Activated CD4-positive, alpha-beta T cell treated with anti-CD3 and anti-CD28 coated beads, Interleukin-2, amount 10 ng/mL, durations not matched to agents 24 days and 14 days (primary cell): ENCODE results near the gene VWA8. TPM values are rescaled to one million over a fixed set of nuclear protein-coding genes. Genes with fewer than 3 reads are reported as not detected.

Experiments used
- DNase-seq: peaks from one replicate; pipeline ENCODE4 v3.0.0; 2022
- H3K27ac Mint-ChIP-seq: one replicate; pipeline ENCODE4 v1.8.0; 2022; ENCODE audit warnings: mild to moderate bottlenecking, mixed read lengths
- H3K27me3 Mint-ChIP-seq: one replicate; pipeline ENCODE4 v1.8.0; 2022; ENCODE audit warnings: mixed read lengths
- H3K36me3 Mint-ChIP-seq: one replicate; pipeline ENCODE4 v1.8.0; 2022; ENCODE audit warnings: low read depth, mild to moderate bottlenecking, mixed read lengths
- H3K4me1 Mint-ChIP-seq: one replicate; pipeline ENCODE4 v1.8.0; 2021; ENCODE audit warnings: mixed read lengths
- H3K4me3 Mint-ChIP-seq: one replicate; pipeline ENCODE4 v1.8.0; 2022; ENCODE audit warnings: mild to moderate bottlenecking, moderate library complexity, mixed read lengths
- H3K9me3 Mint-ChIP-seq: one replicate; pipeline ENCODE4 v1.8.0; 2021; ENCODE audit warnings: mixed read lengths
- intact Hi-C: fragments of 100-400 bp; cut with micrococcal nuclease; formaldehyde crosslinking; loops from one replicate; pipeline ENCODE4 v1.15.1; 2023
- total RNA-seq: library from RNA; stranded (reverse); gene quantifications from 2 replicates; pipeline ENCODE4 v1.2.3, GENCODE V29; 2022

VWA8 gene
- total RNA-seq, 1 donor from 2014 or later = 28.4 TPM

- Mint-ChIP-seq H3K27ac (no peak overlapping the region), H3K4me3 (no peak overlapping the region), H3K36me3 (peaks cover 32% of the 10 kb centered on the region), H3K4me1 (peaks cover 1% of the 10 kb centered on the region), H3K9me3 (no peaks in the 10 kb centered on the region), H3K27me3 (no peaks in the 10 kb centered on the region)
- DNase-seq = no peak
- intact Hi-C loops = no loop called here
Measured at GRCh38 chr13:41608111-41608838, 352.6 kb downstream of the VWA8 start.

DNA sequence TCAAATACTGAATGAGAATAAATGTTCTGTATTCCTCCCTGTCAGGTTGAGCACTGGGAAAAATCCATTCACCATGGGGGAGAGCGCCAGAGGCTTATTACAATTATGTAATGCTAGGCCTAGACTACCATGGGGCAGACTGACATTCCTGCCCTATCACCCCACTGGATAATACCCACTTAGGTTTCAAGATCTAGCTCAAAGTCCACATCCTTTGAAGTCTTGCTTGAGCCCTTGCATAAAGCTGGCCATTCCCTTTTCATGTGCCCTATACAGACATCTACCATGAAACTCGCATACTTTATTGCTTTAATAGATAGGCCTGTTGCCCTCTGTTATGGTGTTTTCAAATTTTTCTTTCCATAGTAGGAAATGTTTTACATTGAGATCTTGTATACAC lies 354.3 kb downstream of the VWA8 start:
- Mint-ChIP-seq H3K36me3 (peaks cover 34% of the 10 kb centered on the region), H3K4me3 (no peak overlapping the region), H3K4me1 (no peaks in the 10 kb centered on the region), H3K27ac (no peak overlapping the region), H3K27me3 (no peaks in the 10 kb centered on the region), H3K9me3 (no peaks in the 10 kb centered on the region)
- no peak for DNase-seq
- intact Hi-C loops = no loop called here

DNA sequence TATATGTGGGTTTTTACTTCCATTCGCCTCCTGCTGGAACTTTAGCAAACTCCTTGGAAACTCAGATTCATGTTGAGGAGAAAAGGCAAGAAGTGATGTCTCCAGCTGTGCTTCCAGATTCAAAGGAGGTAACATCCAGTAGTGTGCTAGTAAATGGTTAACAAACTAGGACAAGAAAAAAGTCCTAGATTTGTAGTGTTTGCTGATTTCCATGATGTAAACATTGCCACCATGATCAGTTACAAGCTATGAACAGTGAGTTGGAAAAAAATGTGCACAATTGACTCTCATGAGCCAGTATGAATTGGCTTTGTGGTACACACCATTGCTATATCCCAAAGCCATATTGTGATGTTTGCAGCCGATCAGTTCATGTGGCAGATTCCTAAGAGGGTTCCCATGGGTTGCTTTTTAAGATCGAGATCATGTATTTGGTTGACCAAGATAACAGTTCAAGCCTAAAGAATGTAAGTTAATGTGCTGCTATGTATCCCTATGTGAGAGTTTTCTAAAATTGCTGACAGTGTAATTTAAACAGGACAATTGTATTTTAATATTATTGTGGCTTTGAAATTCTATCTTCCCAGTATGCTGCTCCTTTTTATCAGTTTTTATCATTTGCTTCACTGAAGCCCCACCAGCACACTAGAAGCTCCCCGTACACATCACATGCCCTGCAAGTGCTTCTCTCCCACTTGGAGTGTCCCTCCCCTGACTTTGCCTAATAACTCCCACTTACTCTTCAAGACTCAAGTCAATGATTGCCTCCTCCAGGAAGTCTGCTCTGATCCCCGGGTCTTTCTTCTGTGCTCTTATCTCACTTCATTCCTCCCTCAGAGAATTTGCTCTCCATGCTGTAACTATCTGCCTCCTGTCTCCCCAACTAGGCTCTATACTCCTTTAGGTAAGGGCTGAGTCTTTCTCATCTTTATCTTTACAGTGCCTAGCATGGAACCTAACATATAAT lies 355.3 kb downstream of the VWA8 start:
- intact Hi-C loops = no loop called here
- Mint-ChIP-seq H3K27me3 (no peaks in the 10 kb centered on the region), H3K4me1 (no peaks in the 10 kb centered on the region), H3K4me3 (no peak overlapping the region), H3K9me3 (no peaks in the 10 kb centered on the region), H3K36me3 (peaks cover 38% of the 10 kb centered on the region), H3K27ac (no peak overlapping the region)
- DNase-seq = no peak

GRCh38 chr13:41603917-41604316 lies 357.0 kb downstream of the VWA8 start:
- no peaks in the 10 kb centered on the region for H3K4me1 Mint-ChIP-seq
- intact Hi-C loops = no loop called here
- no peak overlapping the region for H3K4me3 Mint-ChIP-seq
- H3K27me3 Mint-ChIP-seq = no peaks in the 10 kb centered on the region
- H3K36me3 Mint-ChIP-seq = peaks cover 38% of the 10 kb centered on the region
- DNase-seq = no peak
- H3K9me3 Mint-ChIP-seq = no peaks in the 10 kb centered on the region
- H3K27ac Mint-ChIP-seq = no peak overlapping the region

GRCh38 chr13:41601718-41602445 lies 359.0 kb downstream of the VWA8 start:
- H3K4me3 Mint-ChIP-seq = no peak overlapping the region
- no peaks in the 10 kb centered on the region for H3K9me3 Mint-ChIP-seq
- H3K4me1 Mint-ChIP-seq = peaks cover under 1% of the 10 kb centered on the region
- H3K27ac Mint-ChIP-seq = no peak overlapping the region
- intact Hi-C loops = no loop called here
- H3K36me3 Mint-ChIP-seq = peaks cover 35% of the 10 kb centered on the region
- DNase-seq = no peak
- no peaks in the 10 kb centered on the region for H3K27me3 Mint-ChIP-seq

DNA sequence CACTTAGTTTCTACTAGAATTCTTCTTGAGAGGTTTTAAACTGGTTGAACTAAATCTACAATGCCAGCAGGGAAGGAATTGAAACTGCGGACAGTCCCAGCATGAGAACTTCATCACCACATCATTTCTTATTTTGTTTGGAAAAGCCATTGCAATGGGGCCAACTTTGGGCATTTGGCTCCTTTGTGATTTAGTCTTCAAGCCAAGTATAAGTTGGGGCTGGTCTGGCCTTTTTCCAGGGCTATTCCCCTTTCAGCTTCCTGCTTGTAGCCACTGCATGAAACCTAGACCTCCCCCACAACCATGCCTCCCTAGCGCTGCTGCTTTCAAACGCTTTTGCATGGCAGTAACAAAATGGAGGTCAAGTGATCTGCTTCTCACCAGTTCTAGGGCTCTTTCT lies 361.3 kb downstream of the VWA8 start:
- intact Hi-C loops = no loop called here

GRCh38 chr13:41597348-41598041 lies 363.4 kb downstream of the VWA8 start:
- H3K27me3 Mint-ChIP-seq = no peaks in the 10 kb centered on the region
- H3K36me3 Mint-ChIP-seq = peaks cover 21% of the 10 kb centered on the region
- H3K4me3 Mint-ChIP-seq = no peak overlapping the region
- no peak overlapping the region for H3K27ac Mint-ChIP-seq
- intact Hi-C loops = no loop called here
- H3K9me3 Mint-ChIP-seq = peaks cover 5% of the 10 kb centered on the region
- peaks cover 5% of the 10 kb centered on the region for H3K4me1 Mint-ChIP-seq
- no peak for DNase-seq

More for the DNA sequence above, 361.3 kb downstream of the VWA8 start:
- no peaks in the 10 kb centered on the region for H3K9me3 Mint-ChIP-seq
- no peak for DNase-seq
- H3K4me3 Mint-ChIP-seq = no peak overlapping the region
- H3K4me1 Mint-ChIP-seq = peaks cover 5% of the 10 kb centered on the region
- H3K27me3 Mint-ChIP-seq = no peaks in the 10 kb centered on the region
- peaks cover 23% of the 10 kb centered on the region for H3K36me3 Mint-ChIP-seq
- H3K27ac Mint-ChIP-seq = no peak overlapping the region

- peaks cover 5% of the 10 kb centered on the region for H3K4me1 Mint-ChIP-seq
- H3K27ac Mint-ChIP-seq = no peak overlapping the region
- H3K36me3 Mint-ChIP-seq = peaks cover 14% of the 10 kb centered on the region
- intact Hi-C loops = no loop called here
- H3K27me3 Mint-ChIP-seq = no peaks in the 10 kb centered on the region
- H3K4me3 Mint-ChIP-seq = no peak overlapping the region
- DNase-seq = no peak
- peaks cover 5% of the 10 kb centered on the region for H3K9me3 Mint-ChIP-seq
Measured at GRCh38 chr13:41596190-41596589, 364.7 kb downstream of the VWA8 start.

DNA sequence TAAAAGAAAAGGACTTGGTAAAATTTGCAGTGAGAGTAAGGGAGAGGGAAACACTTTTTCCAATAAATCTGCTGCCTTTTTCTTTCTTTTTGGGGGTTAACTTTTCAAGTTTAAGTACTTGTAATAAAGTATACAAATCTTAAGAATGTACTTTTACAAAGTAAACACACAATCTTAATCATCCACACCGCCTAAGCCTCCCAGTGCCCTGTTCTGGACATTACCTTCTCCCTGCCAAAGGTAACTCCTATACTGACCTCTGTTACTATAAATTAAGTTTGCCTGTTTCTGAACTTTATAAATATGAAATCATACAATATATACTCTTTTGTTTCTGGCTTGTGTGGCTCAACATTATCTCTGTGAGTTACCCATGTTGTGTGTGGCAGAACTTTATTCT lies 365.6 kb downstream of the VWA8 start:
- peaks cover 6% of the 10 kb centered on the region for H3K36me3 Mint-ChIP-seq
- no peak overlapping the region for H3K27ac Mint-ChIP-seq
- no peaks in the 10 kb centered on the region for H3K27me3 Mint-ChIP-seq
- intact Hi-C loops = no loop called here
- DNase-seq = no peak
- H3K4me3 Mint-ChIP-seq = no peak overlapping the region
- H3K4me1 Mint-ChIP-seq = peaks cover 5% of the 10 kb centered on the region
- H3K9me3 Mint-ChIP-seq = peaks cover 5% of the 10 kb centered on the region

DNA sequence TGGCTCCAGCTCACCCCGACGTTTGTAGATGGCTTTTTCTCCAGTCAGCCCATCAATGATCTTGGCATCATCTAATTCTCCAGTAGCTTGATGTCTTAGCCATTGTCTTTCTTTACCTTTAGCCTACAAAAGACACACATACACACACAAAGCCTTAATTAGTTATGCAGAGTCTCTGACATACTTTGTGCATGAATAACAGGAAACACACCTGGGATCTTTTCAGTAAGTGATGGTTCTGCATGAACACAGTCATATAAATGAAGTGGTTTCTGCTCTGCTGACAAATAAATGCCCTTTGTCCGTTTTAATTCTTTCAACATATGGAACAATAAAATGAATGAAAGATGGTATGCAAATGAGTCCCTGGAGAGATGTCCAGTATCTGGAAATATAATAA lies 370.3 kb downstream of the VWA8 start:
- Mint-ChIP-seq H3K27ac (no peak overlapping the region), H3K4me3 (no peak overlapping the region), H3K4me1 (peaks cover 7% of the 10 kb centered on the region), H3K9me3 (peaks cover 5% of the 10 kb centered on the region), H3K36me3 (peaks cover 23% of the 10 kb centered on the region), H3K27me3 (no peaks in the 10 kb centered on the region)
- DNase-seq = no peak
- intact Hi-C loops = no loop called here

DNA sequence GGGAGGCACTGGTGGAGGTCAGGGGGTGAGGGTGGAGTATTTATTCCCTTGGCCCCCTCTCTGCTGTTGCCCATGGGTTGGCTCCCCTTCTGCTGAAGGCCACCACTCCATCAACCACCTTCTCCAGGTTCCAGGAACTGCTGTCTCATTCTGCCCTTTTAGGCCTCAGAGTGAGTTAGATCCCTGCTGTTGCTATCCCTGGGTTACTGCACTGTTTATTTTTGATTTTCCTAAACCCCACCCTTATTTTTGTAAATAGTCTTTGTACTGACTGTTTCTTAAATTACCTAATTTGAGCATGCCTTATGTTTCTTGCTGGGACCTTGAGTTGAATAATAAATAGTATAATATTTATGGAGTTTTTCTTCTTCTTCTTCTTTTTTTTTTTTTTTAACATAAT lies 370.8 kb downstream of the VWA8 start:
- H3K27me3 Mint-ChIP-seq = no peaks in the 10 kb centered on the region

DNA sequence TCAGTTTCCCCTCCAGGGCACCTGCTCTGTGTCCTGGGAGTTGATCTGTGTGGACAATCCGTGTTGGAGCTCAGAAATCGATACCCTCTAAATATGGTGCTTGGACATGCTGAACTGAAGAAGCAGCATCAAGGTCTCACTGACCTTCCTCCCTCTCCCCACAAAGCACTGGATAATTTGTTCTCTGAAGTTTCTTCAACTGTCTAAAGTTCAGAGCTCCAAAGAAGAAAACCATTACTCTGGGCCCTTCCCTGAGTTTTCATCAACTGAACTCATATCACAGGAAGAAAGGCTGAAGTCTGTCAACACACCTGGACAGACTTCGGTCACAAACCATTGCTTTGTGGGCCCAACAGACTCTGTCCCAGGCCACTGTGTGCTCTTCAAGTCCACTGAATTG lies 371.5 kb downstream of the VWA8 start:
- H3K9me3 Mint-ChIP-seq = peaks cover 5% of the 10 kb centered on the region
- H3K4me1 Mint-ChIP-seq = peaks cover 7% of the 10 kb centered on the region
- no peak for DNase-seq
- intact Hi-C loops = no loop called here
- peaks cover 26% of the 10 kb centered on the region for H3K36me3 Mint-ChIP-seq
- H3K4me3 Mint-ChIP-seq = no peak overlapping the region
- H3K27ac Mint-ChIP-seq = no peak overlapping the region
- H3K27me3 Mint-ChIP-seq = no peaks in the 10 kb centered on the region

More for the DNA sequence above, 370.8 kb downstream of the VWA8 start:
- no peak overlapping the region for H3K27ac Mint-ChIP-seq
- H3K4me3 Mint-ChIP-seq = no peak overlapping the region
- peaks cover 5% of the 10 kb centered on the region for H3K9me3 Mint-ChIP-seq
- peaks cover 23% of the 10 kb centered on the region for H3K36me3 Mint-ChIP-seq
- no peak for DNase-seq
- H3K4me1 Mint-ChIP-seq = peaks cover 7% of the 10 kb centered on the region
- intact Hi-C loops = no loop called here

DNA sequence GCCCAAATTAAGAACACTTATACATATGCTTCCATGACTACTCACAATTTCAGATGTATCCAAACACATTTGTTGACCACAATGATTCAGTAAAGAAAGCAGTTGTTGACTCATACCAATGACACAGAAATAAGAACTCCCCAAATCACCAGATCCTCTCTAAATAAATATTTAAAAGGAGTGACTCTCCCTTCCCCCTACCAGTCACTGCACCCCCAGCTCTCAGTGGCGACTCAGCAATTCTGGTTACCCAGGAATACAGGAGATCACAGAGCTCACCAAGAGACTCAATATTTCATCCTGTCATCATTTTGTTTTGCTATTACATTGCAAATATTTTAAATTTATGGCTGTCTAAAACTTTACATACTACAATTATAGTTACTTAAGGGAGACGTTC lies 372.0 kb downstream of the VWA8 start:
- Mint-ChIP-seq H3K36me3 (peaks cover 26% of the 10 kb centered on the region), H3K4me1 (peaks cover 7% of the 10 kb centered on the region)

More for the DNA sequence above, 372.0 kb downstream of the VWA8 start:
- H3K4me3 Mint-ChIP-seq = no peak overlapping the region
- DNase-seq = peak; percentile 67
- H3K9me3 Mint-ChIP-seq = peaks cover 5% of the 10 kb centered on the region
- intact Hi-C loops = no loop called here
- no peaks in the 10 kb centered on the region for H3K27me3 Mint-ChIP-seq
- H3K27ac Mint-ChIP-seq = peak overlapping the region; percentile 52
